Transverse colon (tissue), 4 donors: ENCODE data around the gene GABRB3. TPM values are rescaled to one million over a fixed set of nuclear protein-coding genes. Genes with fewer than 3 reads are reported as not detected.

Source experiments
- DNase-seq: peaks from one replicate; pipeline ENCODE4 v3.0.0-alpha.2; 2019
- H3K27ac ChIP-seq, 4 donors: fragments of 200-600 bp; sonication (generic); 2 replicates each; pipeline ENCODE4 v1.5.1; 2016 to 2018; ENCODE audit warnings: inconsistent platforms in 4 of 4
- H3K27me3 ChIP-seq: fragments of 200-600 bp; sonication (generic); 2 replicates; pipeline ENCODE4 v1.5.1; 2017; ENCODE audit warnings: inconsistent platforms
- H3K36me3 ChIP-seq, 4 donors: fragments of 200-600 bp; sonication (generic); 2 replicates each; pipeline ENCODE4 v1.5.1; 2017 to 2019; ENCODE audit warnings: inconsistent platforms in 4 of 4
- H3K4me1 ChIP-seq, 4 donors: fragments of 200-600 bp; sonication (generic); 2 replicates each; pipeline ENCODE4 v1.5.1; 2017 to 2020; ENCODE audit warnings: inconsistent platforms in 4 of 4
- H3K4me3 ChIP-seq, 4 donors: fragments of 200-600 bp; sonication (generic); 1 replicate in 1 of 4; 2 replicates in 3 of 4; pipeline versions ENCODE4 v1.5.1 to v1.6.1; 2017 to 2019; ENCODE audit warnings: inconsistent platforms in 4 of 4
- H3K9me3 ChIP-seq, 2 donors: fragments of 200-600 bp; sonication (generic); 2 replicates each; pipeline ENCODE4 v1.5.1; 2017 to 2019; ENCODE audit warnings: inconsistent platforms in 2 of 2
- CTCF ChIP-seq, 5 experiments: fragments of 200-600 bp in 3 of 5; fragments of 450-650 bp in 2 of 5; sonication (generic) in 3 of 5; IDR thresholded peaks; 1 replicate in 2 of 5; 2 replicates in 3 of 5; pipeline ENCODE4 v1.5.1; 2016 to 2017; ENCODE audit warnings: antibody characterized with exemption in 5 of 5, inconsistent platforms in 3 of 5, mild to moderate bottlenecking in 2 of 5, moderate library complexity in 1 of 5
- EP300 ChIP-seq: sonication (generic); formaldehyde crosslinking; IDR thresholded peaks from one replicate; pipeline ENCODE4 v1.6.1; 2017; ENCODE audit warnings: antibody characterized with exemption, low read depth
- POLR2A ChIP-seq: fragments of 450-650 bp; IDR thresholded peaks from one replicate; pipeline ENCODE4 v1.6.1; 2016; ENCODE audit warnings: antibody characterized with exemption, mild to moderate bottlenecking, moderate library complexity
- POLR2AphosphoS5 ChIP-seq, 3 donors: sonication (generic); formaldehyde crosslinking; IDR thresholded peaks; one replicate each; pipeline ENCODE4 v1.6.1; 2016; ENCODE audit warnings: antibody characterized with exemption in 3 of 3
- WGBS, 2 donors: methylation state at CpG; one replicate each; pipeline ENCODE4 v1.1.5; 2018; ENCODE audit warnings: low coverage in 1 of 2; 5-methylcytosine and 5-hydroxymethylcytosine counted together
- in situ Hi-C, 4 donors: fragments of 200-750 bp; cut with MboI; loops; one replicate each; pipeline versions ENCODE4 v1.15.0 to v1.15.1; 2017; ENCODE audit warnings: low sequenced_read_pairs in 3 of 4, low pct_ligation_motif_present in 1 of 4, low pct_unique_long_range_greater_than_20kb in 1 of 4
- intact Hi-C: fragments of 100-400 bp; cut with DNase I; formaldehyde crosslinking; loops from one replicate; pipeline ENCODE4 v1.15.1; 2023; ENCODE audit warnings: low total_unique reads
- total RNA-seq, 4 donors: library from RNA; depleted of rRNA; stranded (reverse); fragments of >200 nt; gene quantifications; one replicate each; pipeline ENCODE4 v1.1.0, GENCODE V29; 2016

GABRB3 gene
- total RNA-seq, 4 donors from 2014 or later, result 0.20 to 3.8 (median 1.2) TPM

GRCh38 chr15:26690778-26691177 lies 82.1 kb downstream of the GABRB3 start:
- no peak for DNase-seq
- Histone ChIP-seq H3K27me3 (no peaks in the 10 kb centered on the region), H3K4me3 (no peak overlapping the region), H3K9me3 (peaks cover 8 to 9% of the 10 kb centered on the region in 2 donors), H3K4me1 (no peaks in the 10 kb centered on the region), H3K27ac (no peak overlapping the region), H3K36me3 (no peaks in the 10 kb centered on the region)
- intact Hi-C loops, result no loop called here
- in situ Hi-C loops, result no loop called here
- TF ChIP-seq EP300 (no peak), POLR2A (no peak), POLR2AphosphoS5 (IDR thresholded peaks at IDR 0.05) (no peak), CTCF (IDR thresholded peaks at IDR 0.05) (no peak)
- 57 to 63% methylated on average over 2 of the region's 2 CpGs for WGBS, 2 donors

- in situ Hi-C loops (no loop called here), intact Hi-C loops (no loop called here)
- no peaks in the 10 kb centered on the region for H3K4me1 ChIP-seq
- DNase-seq, result no peak
- no peaks in the 10 kb centered on the region for H3K36me3 ChIP-seq
- peaks cover 5 to 9% of the 10 kb centered on the region in 2 donors for H3K9me3 ChIP-seq
- H3K4me3 ChIP-seq, result no peak overlapping the region
- 30 to 55% methylated on average over 3 to 7 of the region's 7 CpGs for WGBS, 2 donors
- H3K27me3 ChIP-seq, result no peaks in the 10 kb centered on the region
- no peak overlapping the region for H3K27ac ChIP-seq
- TF ChIP-seq CTCF (IDR thresholded peaks at IDR 0.05) (no peak), POLR2A (no peak), EP300 (no peak)
Observed at GRCh38 chr15:26689462-26689861, 83.4 kb downstream of the GABRB3 start.

GRCh38 chr15:26686547-26687187 lies 86.2 kb downstream of the GABRB3 start:
- Histone ChIP-seq H3K27ac (no peak overlapping the region), H3K9me3 (peaks cover 0 to 3% of the 10 kb centered on the region in 2 donors), H3K36me3 (no peaks in the 10 kb centered on the region), H3K4me1 (no peaks in the 10 kb centered on the region), H3K27me3 (no peaks in the 10 kb centered on the region), H3K4me3 (no peak overlapping the region)
- in situ Hi-C loops, result no loop called here
- DNase-seq, result no peak
- WGBS, 2 donors, result 78% methylated on average over 11 of the region's 11 CpGs; no CpG with 5 or more reads in 1 of the 2 donors
- TF ChIP-seq POLR2A (no peak), POLR2AphosphoS5 (IDR thresholded peaks at IDR 0.05) (no peak), EP300 (no peak), CTCF (IDR thresholded peaks at IDR 0.05) (no peak)
- intact Hi-C loops, result no loop called here

- intact Hi-C loops, result no loop called here
- in situ Hi-C loops, result no loop called here
- Histone ChIP-seq H3K27me3 (no peaks in the 10 kb centered on the region), H3K9me3 (no peaks in the 10 kb centered on the region), H3K27ac (no peak overlapping the region), H3K36me3 (no peaks in the 10 kb centered on the region), H3K4me1 (no peaks in the 10 kb centered on the region), H3K4me3 (no peak overlapping the region)
- no peak for DNase-seq
- WGBS, 2 donors, result 58 to 75% methylated on average over 2 to 5 of the region's 5 CpGs
- TF ChIP-seq EP300 (no peak), POLR2AphosphoS5 (IDR thresholded peaks at IDR 0.05) (no peak), CTCF (IDR thresholded peaks at IDR 0.05) (no peak), POLR2A (no peak)
Observed at GRCh38 chr15:26682598-26683164, 90.2 kb downstream of the GABRB3 start.
